D721Med (cell line): Measurements from ENCODE around the gene KRTAP20-3.

Experiments
- DNase-seq: peaks from one replicate; pipeline ENCODE4 v3.0.0; 2011; ENCODE audit warnings: low spot score; ENCODE audit not compliant: insufficient read length
- FAIRE-seq: peaks from 2 replicates; lab custom pipeline; 2011; peaks lifted over from hg19 to GRCh38; lab: Jason Lieb, UNC
- CTCF ChIP-seq: IDR thresholded peaks from 2 replicates; pipeline ENCODE4 v1.5.1; 2012; ENCODE audit warnings: mild to moderate bottlenecking, control low read depth; ENCODE audit not compliant: insufficient read depth; ENCODE audit errors: missing control alignments

Gene KRTAP20-3

GRCh38 chr21:30642564-30642963 lies at the start of gene KRTAP20-3:
KRTAP20-3 (plus strand) TSS chr21:30642864.
- no peak for TF ChIP-seq CTCF
- FAIRE-seq: no peak
- DNase-seq: no peak

- FAIRE-seq: no peak
- DNase-seq: no peak
- TF ChIP-seq CTCF: no peak
These were observed 43.9 kb upstream of the KRTAP20-3 start, which contains the start of gene KRTAP6-2 for GRCh38 chr21:30598802-30599201. KRTAP6-2 (minus strand) TSS chr21:30598902; CDS start chr21:30598874, 28 bp downstream.

GRCh38 chr21:30600787-30601186 lies 41.9 kb upstream of the KRTAP20-3 start, which contains the start of gene KRTAP22-1:
KRTAP22-1 (plus strand) TSS chr21:30601087.
- no peak for FAIRE-seq
- DNase-seq: no peak
- no peak for TF ChIP-seq CTCF

GRCh38 chr21:30605968-30606367 lies 36.7 kb upstream of the KRTAP20-3 start:
- TF ChIP-seq CTCF: no peak

GRCh38 chr21:30612132-30612531 lies 30.5 kb upstream of the KRTAP20-3 start:
- FAIRE-seq (no peak), DNase-seq (no peak)
- no peak for TF ChIP-seq CTCF

More at GRCh38 chr21:30605968-30606367, 36.7 kb upstream of the KRTAP20-3 start:
- DNase-seq: no peak
- FAIRE-seq: no peak

GRCh38 chr21:30613836-30614235 lies 28.8 kb upstream of the KRTAP20-3 start, which contains the start of gene KRTAP6-1:
KRTAP6-1 (minus strand) TSS chr21:30613930; CDS start chr21:30613904, 26 bp downstream.
- no peak for DNase-seq

More at GRCh38 chr21:30613836-30614235, 28.8 kb upstream of the KRTAP20-3 start, which contains the start of gene KRTAP6-1:
- no peak for TF ChIP-seq CTCF
- no peak for FAIRE-seq
